PC-9 (cell line): ENCODE measurements around the gene SPOCK3.

Experiments used
- CTCF ChIP-seq: fragments of 200-600 bp; sonication (generic); conservative IDR thresholded peaks from 2 replicates; pipeline ENCODE4 v1.6.1; 2017; ENCODE audit warnings: mixed run types, antibody characterized with exemption, mild to moderate bottlenecking, moderate library complexity
- EZH2 ChIP-seq: fragments of 200-600 bp; sonication (generic); IDR thresholded peaks from 2 replicates; pipeline ENCODE4 v1.8.0; 2017; ENCODE audit warnings: antibody characterized with exemption, low read depth

- TF ChIP-seq CTCF (no peak), EZH2 (no peak)
These were observed 411.9 kb downstream of the SPOCK3 start for GRCh38 chr4:166822386-166822785.
